Measurements from ENCODE around the gene SLC35F3. TPM values are rescaled to one million over a fixed set of nuclear protein-coding genes. Genes with fewer than 3 reads are reported as not detected.

Gene SLC35F3
- polyA plus RNA-seq, 1 donor from 2014 or later = 13.9 TPM

DNA sequence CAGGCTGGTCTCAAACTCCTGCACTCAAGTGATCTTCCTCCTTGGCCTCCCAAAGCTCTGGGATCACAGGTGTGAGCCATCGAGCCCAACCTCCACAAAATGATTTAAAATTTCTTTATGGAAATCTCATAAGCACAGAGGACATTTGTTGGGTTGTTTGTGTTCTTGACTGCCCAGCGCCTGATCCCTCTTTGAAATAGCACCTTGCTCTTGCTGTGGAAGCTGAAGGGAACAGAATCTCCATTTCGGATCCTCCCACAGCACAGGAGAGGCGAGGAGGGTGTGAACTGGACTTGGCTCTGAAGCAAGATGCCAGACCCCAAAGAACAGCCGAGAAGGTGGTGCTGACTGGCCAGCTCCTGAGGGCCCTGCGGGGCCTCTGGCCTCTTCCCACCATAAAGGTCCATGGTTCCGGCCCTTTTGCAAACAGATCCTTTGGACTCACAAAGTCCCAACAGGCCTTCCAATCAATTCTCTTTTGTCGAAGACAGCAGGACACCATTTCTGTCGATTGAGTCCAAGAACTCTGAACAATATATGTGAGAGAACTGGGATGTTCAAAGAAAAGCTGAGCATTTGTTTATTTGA, 423.2 kb downstream of the SLC35F3 start:
- no peaks in the 10 kb centered on the region for H3K79me2 ChIP-seq (replicated peaks; ENCODE audit: insufficient read depth, low read length)
- no peak overlapping the region for H3K4me3 ChIP-seq (ENCODE audit: low read length)
- H3K4me2 ChIP-seq (ENCODE audit: low read length) = no peak overlapping the region
- TF ChIP-seq EP300 (conservative IDR thresholded peaks at IDR 0.05; ENCODE audit: poor library complexity, severe bottlenecking) (no peak), RAD21 (conservative IDR thresholded peaks at IDR 0.05) (no peak), SMC3 (conservative IDR thresholded peaks at IDR 0.05; ENCODE audit: poor library complexity) (no peak), MXI1 (conservative IDR thresholded peaks at IDR 0.05; ENCODE audit: poor library complexity, severe bottlenecking) (no peak), TAF1 (IDR thresholded peaks at IDR 0.05; ENCODE audit: low read depth) (no peak), POLR2AphosphoS5 (IDR thresholded peaks at IDR 0.05) (no peak), EZH2 (IDR thresholded peaks at IDR 0.05; ENCODE audit: borderline replicate concordance, insufficient read depth, low read length, poor library complexity, severe bottlenecking) (no peak)
- TF ChIP-seq, protein P1, sequence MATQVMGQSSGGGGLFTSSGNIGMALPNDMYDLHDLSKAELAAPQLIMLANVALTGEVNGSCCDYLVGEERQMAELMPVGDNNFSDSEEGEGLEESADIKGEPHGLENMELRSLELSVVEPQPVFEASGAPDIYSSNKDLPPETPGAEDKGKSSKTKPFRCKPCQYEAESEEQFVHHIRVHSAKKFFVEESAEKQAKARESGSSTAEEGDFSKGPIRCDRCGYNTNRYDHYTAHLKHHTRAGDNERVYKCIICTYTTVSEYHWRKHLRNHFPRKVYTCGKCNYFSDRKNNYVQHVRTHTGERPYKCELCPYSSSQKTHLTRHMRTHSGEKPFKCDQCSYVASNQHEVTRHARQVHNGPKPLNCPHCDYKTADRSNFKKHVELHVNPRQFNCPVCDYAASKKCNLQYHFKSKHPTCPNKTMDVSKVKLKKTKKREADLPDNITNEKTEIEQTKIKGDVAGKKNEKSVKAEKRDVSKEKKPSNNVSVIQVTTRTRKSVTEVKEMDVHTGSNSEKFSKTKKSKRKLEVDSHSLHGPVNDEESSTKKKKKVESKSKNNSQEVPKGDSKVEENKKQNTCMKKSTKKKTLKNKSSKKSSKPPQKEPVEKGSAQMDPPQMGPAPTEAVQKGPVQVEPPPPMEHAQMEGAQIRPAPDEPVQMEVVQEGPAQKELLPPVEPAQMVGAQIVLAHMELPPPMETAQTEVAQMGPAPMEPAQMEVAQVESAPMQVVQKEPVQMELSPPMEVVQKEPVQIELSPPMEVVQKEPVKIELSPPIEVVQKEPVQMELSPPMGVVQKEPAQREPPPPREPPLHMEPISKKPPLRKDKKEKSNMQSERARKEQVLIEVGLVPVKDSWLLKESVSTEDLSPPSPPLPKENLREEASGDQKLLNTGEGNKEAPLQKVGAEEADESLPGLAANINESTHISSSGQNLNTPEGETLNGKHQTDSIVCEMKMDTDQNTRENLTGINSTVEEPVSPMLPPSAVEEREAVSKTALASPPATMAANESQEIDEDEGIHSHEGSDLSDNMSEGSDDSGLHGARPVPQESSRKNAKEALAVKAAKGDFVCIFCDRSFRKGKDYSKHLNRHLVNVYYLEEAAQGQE (IDR thresholded peaks at IDR 0.05; ENCODE audit: borderline replicate concordance) = no peak
- TF ChIP-seq, protein P2, sequence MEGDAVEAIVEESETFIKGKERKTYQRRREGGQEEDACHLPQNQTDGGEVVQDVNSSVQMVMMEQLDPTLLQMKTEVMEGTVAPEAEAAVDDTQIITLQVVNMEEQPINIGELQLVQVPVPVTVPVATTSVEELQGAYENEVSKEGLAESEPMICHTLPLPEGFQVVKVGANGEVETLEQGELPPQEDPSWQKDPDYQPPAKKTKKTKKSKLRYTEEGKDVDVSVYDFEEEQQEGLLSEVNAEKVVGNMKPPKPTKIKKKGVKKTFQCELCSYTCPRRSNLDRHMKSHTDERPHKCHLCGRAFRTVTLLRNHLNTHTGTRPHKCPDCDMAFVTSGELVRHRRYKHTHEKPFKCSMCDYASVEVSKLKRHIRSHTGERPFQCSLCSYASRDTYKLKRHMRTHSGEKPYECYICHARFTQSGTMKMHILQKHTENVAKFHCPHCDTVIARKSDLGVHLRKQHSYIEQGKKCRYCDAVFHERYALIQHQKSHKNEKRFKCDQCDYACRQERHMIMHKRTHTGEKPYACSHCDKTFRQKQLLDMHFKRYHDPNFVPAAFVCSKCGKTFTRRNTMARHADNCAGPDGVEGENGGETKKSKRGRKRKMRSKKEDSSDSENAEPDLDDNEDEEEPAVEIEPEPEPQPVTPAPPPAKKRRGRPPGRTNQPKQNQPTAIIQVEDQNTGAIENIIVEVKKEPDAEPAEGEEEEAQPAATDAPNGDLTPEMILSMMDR (IDR thresholded peaks at IDR 0.05; ENCODE audit: poor library complexity, severe bottlenecking) = no peak
- H3K27ac ChIP-seq (ENCODE audit: low read length) = no peak overlapping the region
- H3K36me3 ChIP-seq (ENCODE audit: insufficient read depth, low read length) = no peaks in the 10 kb centered on the region
- no peaks in the 10 kb centered on the region for H3K9me2 ChIP-seq (ENCODE audit: insufficient read depth, low read length)
- no peaks in the 10 kb centered on the region for H3K27me3 ChIP-seq (ENCODE audit: insufficient read depth, low read depth, low read length)
- H4K20me1 ChIP-seq (ENCODE audit: insufficient read depth) = no peaks in the 10 kb centered on the region
- no peak overlapping the region for H2AFZ ChIP-seq (ENCODE audit: low read depth, low read length)
- H3K9me3 ChIP-seq (ENCODE audit: low read length) = no peaks in the 10 kb centered on the region
- H3K9ac ChIP-seq (ENCODE audit: low read length) = no peak overlapping the region
- no peaks in the 10 kb centered on the region for H3F3A ChIP-seq (ENCODE audit: insufficient read depth, low read length, poor library complexity, severe bottlenecking)

DNA sequence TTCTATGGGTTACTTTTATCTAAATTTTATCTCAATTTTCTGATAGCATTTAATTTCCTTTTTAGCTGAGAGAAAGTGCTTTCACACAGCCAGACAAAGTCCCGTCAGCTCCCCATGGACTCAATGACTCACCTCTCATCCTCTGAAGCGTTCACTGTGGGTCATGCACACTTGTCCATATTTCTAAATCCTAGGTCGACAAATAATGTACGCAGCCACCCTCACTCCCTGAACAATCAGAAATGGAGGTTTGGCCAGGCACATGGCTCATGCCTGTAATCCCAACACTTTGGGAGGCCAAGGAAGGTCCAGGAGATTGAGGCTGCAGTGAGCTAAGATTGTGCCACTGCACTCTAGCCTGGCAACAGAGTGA, 426.4 kb downstream of the SLC35F3 start:
- no peak overlapping the region for H3K9ac ChIP-seq (ENCODE audit: low read length)
- no peaks in the 10 kb centered on the region for H3K9me2 ChIP-seq (ENCODE audit: insufficient read depth, low read length)
- no peaks in the 10 kb centered on the region for H3F3A ChIP-seq (ENCODE audit: insufficient read depth, low read length, poor library complexity, severe bottlenecking)
- no peaks in the 10 kb centered on the region for H3K27me3 ChIP-seq (ENCODE audit: insufficient read depth, low read depth, low read length)
- TF ChIP-seq SMC3 (conservative IDR thresholded peaks at IDR 0.05; ENCODE audit: poor library complexity) = no peak
- no peak for TF ChIP-seq MXI1 (conservative IDR thresholded peaks at IDR 0.05; ENCODE audit: poor library complexity, severe bottlenecking)
- TF ChIP-seq TAF1 (IDR thresholded peaks at IDR 0.05; ENCODE audit: low read depth) = no peak
- TF ChIP-seq RAD21 (conservative IDR thresholded peaks at IDR 0.05) = no peak
- no peak for TF ChIP-seq POLR2AphosphoS5 (IDR thresholded peaks at IDR 0.05)
- TF ChIP-seq, protein P2 (IDR thresholded peaks at IDR 0.05; ENCODE audit: poor library complexity, severe bottlenecking) = no peak
- TF ChIP-seq, protein P1 (IDR thresholded peaks at IDR 0.05; ENCODE audit: borderline replicate concordance) = no peak
- no peak for TF ChIP-seq EP300 (conservative IDR thresholded peaks at IDR 0.05; ENCODE audit: poor library complexity, severe bottlenecking)
- TF ChIP-seq EZH2 (IDR thresholded peaks at IDR 0.05; ENCODE audit: borderline replicate concordance, insufficient read depth, low read length, poor library complexity, severe bottlenecking) = no peak
- H3K36me3 ChIP-seq (ENCODE audit: insufficient read depth, low read length) = no peaks in the 10 kb centered on the region
- no peaks in the 10 kb centered on the region for H4K20me1 ChIP-seq (ENCODE audit: insufficient read depth)
- H3K4me2 ChIP-seq (ENCODE audit: low read length) = no peak overlapping the region
- H3K79me2 ChIP-seq (replicated peaks; ENCODE audit: insufficient read depth, low read length) = no peaks in the 10 kb centered on the region
- H3K27ac ChIP-seq (ENCODE audit: low read length) = no peak overlapping the region
- H3K4me3 ChIP-seq (ENCODE audit: low read length) = no peak overlapping the region
- no peaks in the 10 kb centered on the region for H3K9me3 ChIP-seq (ENCODE audit: low read length)
- no peak overlapping the region for H2AFZ ChIP-seq (ENCODE audit: low read depth, low read length)
